T-helper 22 cell (primary cell): ENCODE measurements around the gene TMSB4X.
A peak's percentile ranks its signal among the peaks of the same experiment; 100 is the strongest.
"Not testable (repeated sequence)": the region's sequence is repeated elsewhere in the genome, so short reads cannot be mapped to it uniquely, and the experiment has no call there.

ENCODE experiments used
- DNase-seq: peaks from one replicate; pipeline ENCODE4 v3.0.0-alpha.2; 2020; ENCODE audit warnings: low read depth

Gene TMSB4X

DNA sequence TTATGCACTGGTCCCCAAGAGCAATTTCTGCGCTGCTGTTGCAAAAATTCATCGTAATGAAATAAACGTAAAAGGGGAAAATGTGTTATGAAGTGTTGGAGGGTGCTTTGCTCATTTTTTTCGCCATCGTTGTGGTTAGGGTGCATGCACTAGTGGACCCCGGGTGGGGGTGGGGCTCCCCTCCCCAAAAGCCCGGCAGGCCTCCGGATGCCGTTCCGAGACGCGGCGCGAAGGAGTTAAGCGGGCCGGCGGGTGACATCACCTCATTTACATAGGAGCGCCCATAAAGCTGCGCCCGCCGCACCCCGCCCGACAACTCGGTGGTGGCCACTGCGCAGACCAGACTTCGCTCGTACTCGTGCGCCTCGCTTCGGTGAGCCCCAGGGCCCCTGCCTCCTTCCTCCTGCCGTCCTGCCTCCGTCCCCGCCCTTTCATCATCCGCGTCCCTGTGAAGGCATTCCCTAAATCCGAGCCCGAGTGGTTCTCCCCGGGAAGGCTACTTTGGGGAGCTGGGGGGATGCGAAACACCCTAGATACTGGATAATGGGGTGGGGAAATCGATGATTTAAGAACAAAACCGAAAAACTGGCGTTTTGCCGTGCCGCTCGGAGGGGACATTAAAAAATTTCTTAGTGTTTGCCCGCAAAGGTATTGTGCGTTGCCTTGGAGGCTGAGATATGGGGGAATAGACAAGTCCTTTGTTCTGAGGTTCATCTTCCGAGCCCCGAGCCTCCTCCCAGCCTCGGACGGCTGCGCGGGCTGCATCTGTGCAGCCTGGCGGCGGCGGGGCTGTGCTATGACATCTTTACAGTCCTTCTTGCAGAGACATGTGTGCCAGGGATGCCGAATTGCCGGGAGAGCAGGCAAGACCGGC, at the start of gene TMSB4X:
Gene TMSB4X (plus strand): TSS at position 315 of the 874 bp plus-strand sequence.
- peak; percentile 63 for DNase-seq

- no peak for DNase-seq
Measured at GRCh38 chrX:12929701-12930100, 45.2 kb upstream of the TMSB4X start.

DNA sequence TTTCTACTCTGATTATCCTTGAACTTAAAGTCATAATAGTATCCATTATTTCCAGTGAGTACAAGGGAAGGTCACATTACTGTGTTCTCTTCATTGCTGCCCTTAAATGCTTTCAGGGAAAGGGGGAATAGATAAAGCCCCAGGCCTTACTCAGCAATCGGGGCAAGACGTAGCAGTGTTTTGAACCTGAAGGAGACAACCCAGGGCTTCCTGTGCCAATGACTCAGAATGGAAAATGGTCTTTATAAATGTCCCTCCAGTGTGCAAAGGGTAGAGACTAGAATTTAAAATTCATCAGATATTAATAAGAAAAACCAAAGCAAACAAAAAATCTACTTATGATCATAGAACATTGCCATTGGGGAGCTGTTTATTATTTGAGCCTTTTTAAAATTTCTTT, 44.8 kb upstream of the TMSB4X start:
- no peak for DNase-seq

DNA sequence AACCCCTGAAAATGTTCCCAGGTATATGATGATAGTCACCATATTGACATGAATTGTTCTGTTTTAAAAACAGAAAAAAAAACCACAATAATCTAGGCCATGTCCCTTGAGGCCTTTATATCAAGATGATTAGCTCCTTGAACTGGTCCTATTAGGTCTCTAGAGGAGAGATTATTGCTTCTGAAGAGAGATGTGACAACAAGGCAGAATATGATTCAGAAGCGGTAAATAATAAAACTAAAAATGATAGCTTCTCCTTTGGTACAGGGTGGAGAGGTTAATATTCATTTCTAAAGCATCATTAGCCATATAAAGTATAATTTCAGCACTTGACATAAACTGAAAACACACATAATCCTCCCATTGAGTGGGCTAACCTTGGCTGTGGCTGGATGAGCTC, 42.7 kb upstream of the TMSB4X start:
- DNase-seq, result no peak

DNA sequence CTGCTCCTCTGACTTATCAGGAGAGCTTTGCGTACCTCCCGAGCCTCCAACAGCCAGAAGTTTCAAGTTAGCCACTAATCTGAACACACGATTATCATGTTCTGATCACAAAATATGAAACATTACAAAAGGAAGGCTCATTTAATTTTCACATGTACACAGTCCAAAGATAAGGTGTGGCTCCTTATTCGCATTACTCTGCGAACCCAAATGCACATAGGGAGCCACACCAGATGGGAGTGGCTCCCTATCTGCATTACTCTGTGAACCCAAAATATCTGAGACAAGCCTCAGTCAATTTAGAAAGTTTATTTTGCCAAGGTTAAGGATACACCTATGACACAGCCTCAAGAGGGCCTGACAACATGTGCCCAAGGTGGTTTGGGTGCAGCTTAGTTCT, 40.1 kb upstream of the TMSB4X start:
- DNase-seq, result no peak

GRCh38 chrX:12936947-12937346, 38.0 kb upstream of the TMSB4X start:
- DNase-seq, result no peak

DNA sequence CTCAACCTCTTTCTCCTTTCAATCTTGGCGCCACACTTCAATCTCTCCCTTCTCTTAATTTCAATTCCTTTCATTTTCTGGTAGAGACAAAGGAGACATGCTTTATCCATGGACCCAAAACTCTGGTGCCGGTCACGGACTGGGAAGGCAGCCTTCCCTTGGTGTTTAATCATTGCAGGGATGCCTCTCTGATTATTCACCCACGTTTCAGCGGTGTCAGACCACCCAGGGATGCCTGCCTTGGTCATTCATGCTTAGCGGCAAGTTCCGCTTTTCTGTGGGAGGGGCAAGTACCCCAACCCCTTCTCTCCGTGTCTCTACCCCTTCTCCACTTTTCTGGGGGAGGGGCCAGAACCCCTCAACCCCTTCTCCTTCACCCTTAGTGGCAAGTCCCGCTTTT, 34.4 kb upstream of the TMSB4X start:
- not testable (repeated sequence) for DNase-seq

DNA sequence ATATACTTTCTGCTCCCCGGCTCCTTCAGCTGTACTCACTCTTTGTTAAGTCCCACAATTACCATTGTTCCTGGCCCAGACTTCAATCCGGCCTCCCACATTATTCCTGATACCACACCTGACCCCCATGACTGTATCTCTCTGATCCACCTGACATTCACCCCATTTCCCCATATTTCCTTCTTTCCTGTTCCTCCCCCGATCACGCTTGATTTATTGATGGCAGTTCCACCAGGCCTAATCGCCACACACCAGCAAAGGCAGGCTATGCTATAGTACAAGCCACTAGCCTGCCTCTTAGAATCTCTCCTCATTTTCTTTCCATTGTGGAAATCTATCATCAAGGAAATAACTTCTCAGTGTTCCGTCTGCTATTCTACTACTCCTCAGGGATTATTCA, 31.3 kb upstream of the TMSB4X start:
- DNase-seq, result not testable (repeated sequence)

- DNase-seq, result not testable (repeated sequence)
Measured at GRCh38 chrX:12944452-12944851, 30.5 kb upstream of the TMSB4X start.

GRCh38 chrX:12945494-12945893, 29.4 kb upstream of the TMSB4X start:
- no peak for DNase-seq

- no peak for DNase-seq
Measured at GRCh38 chrX:12946406-12946805, 28.5 kb upstream of the TMSB4X start.

- peak; percentile 50 for DNase-seq
Measured at GRCh38 chrX:12946838-12947544, 27.9 kb upstream of the TMSB4X start.

GRCh38 chrX:12947545-12948235, 27.2 kb upstream of the TMSB4X start:
- DNase-seq, result no peak

- DNase-seq, result no peak
Measured at GRCh38 chrX:12948495-12948894, 26.4 kb upstream of the TMSB4X start.

GRCh38 chrX:12949205-12949926, 25.5 kb upstream of the TMSB4X start:
- DNase-seq, result no peak

GRCh38 chrX:12949927-12950656, 24.8 kb upstream of the TMSB4X start:
- DNase-seq, result peak; percentile 84

GRCh38 chrX:12950851-12951594, 23.9 kb upstream of the TMSB4X start:
- peak; percentile 40 for DNase-seq

DNA sequence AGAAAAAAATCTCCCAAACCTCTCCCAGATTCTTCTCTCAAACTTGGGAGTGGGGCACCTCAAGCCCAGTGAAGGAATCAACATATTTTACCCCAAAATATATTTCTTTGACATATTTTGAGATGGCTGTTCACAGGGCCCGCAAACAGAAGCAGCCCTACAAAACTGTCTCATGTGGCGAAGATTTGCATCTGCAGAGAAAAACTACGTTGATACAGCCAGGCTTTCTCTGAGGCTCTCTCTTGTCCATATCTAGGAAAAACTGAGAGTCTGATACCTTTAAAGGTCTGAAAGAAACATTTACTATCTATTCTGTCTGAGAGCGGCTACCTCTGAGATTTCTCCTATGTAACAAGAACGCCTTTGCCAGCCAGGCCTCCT, 23.3 kb upstream of the TMSB4X start:
- DNase-seq, result no peak

DNA sequence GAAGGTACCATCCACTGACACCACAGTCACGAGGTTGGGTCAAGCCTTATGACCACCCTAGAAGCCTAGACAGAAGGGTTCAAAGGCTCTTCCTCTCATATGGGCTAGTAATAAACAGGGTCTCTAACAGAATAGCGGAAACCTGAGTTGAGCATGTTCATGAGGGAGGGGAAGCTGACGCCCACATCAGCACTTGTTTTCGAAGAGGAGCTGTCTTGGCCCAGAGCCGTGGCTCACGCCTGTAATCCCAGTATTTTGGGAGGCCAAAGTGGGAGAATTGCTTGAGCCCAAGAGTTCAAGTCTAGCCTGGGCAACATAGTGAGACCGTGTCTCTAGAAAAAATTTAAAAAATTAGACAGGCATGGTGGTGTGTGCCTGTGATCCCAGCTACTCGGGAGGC, 21.5 kb upstream of the TMSB4X start:
- DNase-seq, result no peak

GRCh38 chrX:12954376-12954775, 20.5 kb upstream of the TMSB4X start:
- no peak for DNase-seq

DNA sequence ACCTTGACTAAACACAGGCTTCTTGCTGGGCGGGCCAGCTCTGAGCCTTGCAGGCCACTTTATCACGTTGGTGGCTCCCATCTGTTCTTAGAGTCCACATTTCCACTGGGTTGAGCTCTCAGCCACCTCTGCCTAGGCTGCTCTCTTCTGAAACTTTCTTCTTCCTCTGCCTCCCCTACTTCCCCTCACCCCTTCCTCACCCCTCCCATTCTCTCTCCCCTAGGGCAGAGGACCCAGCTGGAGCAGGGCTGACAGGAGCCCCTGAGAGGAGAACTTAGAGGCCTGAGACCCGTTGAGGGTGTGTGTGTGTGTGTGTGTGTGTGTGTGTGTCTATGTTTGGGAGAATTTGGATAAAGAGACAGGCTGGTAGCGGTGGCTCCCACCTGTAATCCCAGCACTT, 19.9 kb upstream of the TMSB4X start:
- no peak for DNase-seq
